HepG2 (cell line): ENCODE data around the gene AUNIP. TPM values are rescaled to one million over a fixed set of nuclear protein-coding genes. Genes with fewer than 3 reads are reported as not detected.
A peak's percentile ranks its signal among the peaks of the same experiment; 100 is the strongest.

ENCODE experiments used
- AHR ChIP-seq: IDR thresholded peaks from 2 replicates; pipeline ENCODE4 v1.6.1; 2018; ENCODE audit warnings: missing genetic modification reagents, missing compliant biosample characterization
- ARID4A ChIP-seq: sonication (generic); formaldehyde crosslinking; IDR thresholded peaks from 2 replicates; pipeline ENCODE4 v1.5.0; 2020; ENCODE audit warnings: mild to moderate bottlenecking, missing genetic modification reagents, borderline replicate concordance
- EED ChIP-seq: sonication (generic); formaldehyde crosslinking; IDR thresholded peaks from 2 replicates; pipeline ENCODE4 v1.5.0; 2020; ENCODE audit warnings: mild to moderate bottlenecking, missing genetic modification reagents
- NAIF1 ChIP-seq: sonication (generic); formaldehyde crosslinking; IDR thresholded peaks from 2 replicates; pipeline ENCODE4 v1.5.0; 2020; ENCODE audit warnings: mild to moderate bottlenecking, missing genetic modification reagents, borderline replicate concordance
- RXRA ChIP-seq: sonication (generic); formaldehyde crosslinking; IDR thresholded peaks from 2 replicates; pipeline ENCODE4 v1.5.1; 2020; ENCODE audit warnings: missing genetic modification reagents
- SMC3 ChIP-seq: IDR thresholded peaks from 2 replicates; pipeline ENCODE4 v1.6.1; 2011; ENCODE audit warnings: low read length, improper control_type of control experiment
- THAP11 ChIP-seq: IDR thresholded peaks from 2 replicates; pipeline ENCODE4 v1.6.1; 2016; ENCODE audit warnings: missing biosample characterization, missing genetic modification reagents
- XRCC5 ChIP-seq: fragments of 200-400 bp; formaldehyde crosslinking; optimal IDR thresholded peaks from 2 replicates; pipeline ENCODE3; 2017; ENCODE audit warnings: mild to moderate bottlenecking, low read length
- ZBTB40 ChIP-seq, 2 experiments: fragments of 450-650 bp in 1 of 2; sonication (generic) in 1 of 2; formaldehyde crosslinking in 1 of 2; IDR thresholded peaks; 2 replicates each; pipeline versions ENCODE4 v1.6.1 to v1.8.0; 2016 to 2022; ENCODE audit warnings: antibody characterized with exemption in 1 of 2, mild to moderate bottlenecking in 1 of 2, missing genetic modification reagents in 1 of 2
- ZNF33B ChIP-seq: sonication (generic); formaldehyde crosslinking; IDR thresholded peaks from 2 replicates; pipeline ENCODE4 v1.5.1; 2020; ENCODE audit warnings: mild to moderate bottlenecking, missing genetic modification reagents
- ZNF703 ChIP-seq: sonication (generic); formaldehyde crosslinking; IDR thresholded peaks from 2 replicates; pipeline ENCODE4 v1.5.1; 2020; ENCODE audit warnings: missing genetic modification reagents, mild to moderate bottlenecking, moderate library complexity, borderline replicate concordance
- polyA plus RNA-seq, 8 experiments: library from polyadenylated mRNA; depleted of rRNA in 3 of 8; stranded (reverse) in 7 of 8; unstranded in 1 of 8; fragments of >200 nt; fragmentation: Illumina TruSeq in 4 of 8; extraction: Trizol in 4 of 8; gene quantifications; 2 replicates each; pipeline versions ENCODE4 v1.2.1 to v1.2.3, GENCODE V29; 2011 to 2016; ENCODE audit warnings: low read depth in 4 of 8, missing spikeins in 1 of 8, mixed read lengths in 1 of 8; ENCODE audit not compliant: insufficient read depth in 1 of 8
- total RNA-seq, 5 experiments: library from RNA; depleted of rRNA; stranded (reverse); fragments of >200 nt; fragmentation: Illumina TruSeq; extraction: Trizol; gene quantifications; 2 replicates each; pipeline ENCODE4 v1.2.3, GENCODE V29; 2016; ENCODE audit warnings: low read depth in 1 of 5

The AUNIP gene
- total and polyA plus RNA-seq, 2 of the 13 experiments (the other 11 are each of a cell fraction or from before 2014, with no cell fraction given), result 3.8 to 12.3 TPM

- TF ChIP-seq ARID4A (CRISPR knock-in tag), result peak; percentile 30; the same call in 1 of the 2 replicates
- TF ChIP-seq ZNF33B (CRISPR knock-in tag), result no peak
- TF ChIP-seq AHR, result peak; percentile 14; the same call in 1 of the 2 replicates
- TF ChIP-seq ZBTB40 (IDR thresholded peaks at IDR 0.05), result no peak
- no peak for TF ChIP-seq ZBTB40 (CRISPR knock-in tag; IDR thresholded peaks at IDR 0.05)
- TF ChIP-seq XRCC5, result peak; percentile 81
- TF ChIP-seq THAP11, result peak; percentile 44
- TF ChIP-seq SMC3, result peak; percentile 20; the same call in 1 of the 2 replicates
- TF ChIP-seq RXRA (CRISPR knock-in tag), result peak; percentile 53; the same call in 1 of the 2 replicates
- TF ChIP-seq ZNF703 (CRISPR knock-in tag), result no peak
- no peak for TF ChIP-seq NAIF1 (CRISPR knock-in tag)
- no peak for TF ChIP-seq EED (CRISPR knock-in tag)
These were observed 48.6 kb downstream of the AUNIP start (continued) for GRCh38 chr1:25810341-25811299.
